ENCODE measurements around the gene GOLGA3. TPM values are rescaled to one million over a fixed set of nuclear protein-coding genes. Genes with fewer than 3 reads are reported as not detected.

The GOLGA3 gene
- total and polyA plus RNA-seq, 10 of the 15 experiments (the other 5 are each of a cell fraction or from before 2014, with no cell fraction given) = 2.0 to 42.7 (median 15.2) TPM

DNA sequence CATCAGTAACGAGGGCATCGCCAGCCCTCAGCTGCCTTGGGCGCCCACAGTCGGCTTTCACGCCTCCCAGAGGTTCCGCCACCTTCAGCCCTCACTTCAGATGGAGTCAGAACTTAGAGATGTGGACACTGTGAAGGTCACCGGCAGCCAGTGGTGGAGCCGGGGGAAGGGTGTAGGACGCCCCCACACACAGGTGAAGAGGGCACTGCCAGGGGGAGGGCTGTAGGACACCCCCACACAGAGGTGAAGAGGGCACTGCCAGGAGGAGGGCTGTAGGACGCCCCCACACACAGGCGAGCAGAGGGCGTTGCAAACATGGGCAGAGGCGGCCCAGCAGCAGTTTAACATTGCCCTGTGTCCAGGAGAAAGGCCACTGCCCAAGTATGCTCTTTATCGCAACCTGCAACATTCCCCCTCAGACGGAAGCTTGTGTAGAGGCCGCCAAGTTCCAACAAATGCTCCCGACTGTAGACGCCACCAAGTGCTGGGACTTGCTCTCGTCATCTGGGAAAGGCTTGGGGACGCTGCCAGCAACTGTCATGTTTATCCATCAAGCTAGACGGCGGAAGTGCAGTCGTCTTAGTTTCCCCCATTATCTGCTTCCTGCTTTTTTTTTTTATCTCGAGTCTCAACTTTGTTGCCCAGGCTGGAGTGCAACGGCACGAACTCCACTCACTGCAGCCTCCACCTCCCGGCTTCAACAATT lies 62.1 kb downstream of the GOLGA3 start:
- intact Hi-C loops (cut with micrococcal nuclease; ENCODE audit: unreplicated experiment) = no loop called here
- H3K4me2 ChIP-seq (ENCODE audit: control insufficient read depth, insufficient read depth) = no peak overlapping the region
- H3K9me3 ChIP-seq (replicated peaks; ENCODE audit: control insufficient read depth, insufficient read depth, low read length) = peaks cover 1% of the 10 kb centered on the region; the same call in 1 of the 3 replicates
- H3K9ac ChIP-seq (ENCODE audit: control insufficient read depth, insufficient read depth, low read length) = no peak overlapping the region
- no peak overlapping the region for H3K27ac ChIP-seq (ENCODE audit: control insufficient read depth, insufficient read depth)
- H2AFZ ChIP-seq (ENCODE audit: control insufficient read depth, low read depth, low read length) = no peak overlapping the region
- FAIRE-seq (no peak), DNase-seq (ENCODE audit: low read depth, low spot score) (no peak), ATAC-seq (no peak)
- peaks cover 37% of the 10 kb centered on the region for H3K4me1 ChIP-seq (ENCODE audit: control insufficient read depth, insufficient read depth, low read length)
- POLR2A ChIA-PET = interaction anchor here (0.7 kb wide), 1 partner anchor 55 kb away, joined by 3 read pairs; no protein-coding TSS in a partner anchor
- CTCF ChIA-PET = interaction anchor here (1.2 kb wide), 1 partner anchor 83 kb away, joined by 3 read pairs; no protein-coding TSS in a partner anchor
- no TSS peak for BruUV-seq (replicated peaks)
- RAD21 ChIA-PET (ENCODE audit: unreplicated experiment) = no interaction called here
- no peak overlapping the region for H3K4me3 ChIP-seq
- SMC1A ChIA-PET (ENCODE audit: uncharacterized antibody, unreplicated experiment) = no interaction called here
- H3K79me2 ChIP-seq (ENCODE audit: control insufficient read depth, insufficient read depth, low read length) = peaks cover 12% of the 10 kb centered on the region
- WGBS (ENCODE audit: insufficient coverage, insufficient replicate concordance, low lambda C conversion rate, missing lambda C conversion rate) = 91% methylated on average over 27 of the region's 27 CpGs
- H3K36me3 ChIP-seq (ENCODE audit: control insufficient read depth in 2 of 2, insufficient read depth in 2 of 2, low read length in 1 of 2) = peaks cover 0 to 3% of the 10 kb centered on the region in 2 experiments; a peak in 1 of 4 replicates
- no peaks in the 10 kb centered on the region for H3K27me3 ChIP-seq (replicated peaks in 1 of 2; ENCODE audit: control insufficient read depth in 2 of 2, insufficient read depth in 2 of 2, low read length in 1 of 2)
- H4K20me1 ChIP-seq (ENCODE audit: control insufficient read depth, insufficient read depth) = no peaks in the 10 kb centered on the region
- in situ Hi-C loops (cut with MboI) = no loop called here
- TF ChIP-seq POLR2AphosphoS5 (IDR thresholded peaks at IDR 0.05; ENCODE audit: low read length) (no peak), IKZF1 (conservative IDR thresholded peaks at IDR 0.05) (no peak), IKZF2 (IDR thresholded peaks at IDR 0.05) (no peak), MTA2 (IDR thresholded peaks at IDR 0.05; ENCODE audit: low read depth) (no peak), HDAC6 (IDR thresholded peaks at IDR 0.05; ENCODE audit: unreplicated experiment) (no peak), BRCA1 (IDR thresholded peaks at IDR 0.05; ENCODE audit: low read depth, low read length) (no peak), SUZ12 (IDR thresholded peaks at IDR 0.05; ENCODE audit: unreplicated experiment) (no peak), MTA3 (IDR thresholded peaks at IDR 0.05; ENCODE audit: borderline replicate concordance, low read length) (no peak), IRF4 (IDR thresholded peaks at IDR 0.05; ENCODE audit: low read depth, low read length) (no peak)
- TF ChIP-seq, protein P1, sequence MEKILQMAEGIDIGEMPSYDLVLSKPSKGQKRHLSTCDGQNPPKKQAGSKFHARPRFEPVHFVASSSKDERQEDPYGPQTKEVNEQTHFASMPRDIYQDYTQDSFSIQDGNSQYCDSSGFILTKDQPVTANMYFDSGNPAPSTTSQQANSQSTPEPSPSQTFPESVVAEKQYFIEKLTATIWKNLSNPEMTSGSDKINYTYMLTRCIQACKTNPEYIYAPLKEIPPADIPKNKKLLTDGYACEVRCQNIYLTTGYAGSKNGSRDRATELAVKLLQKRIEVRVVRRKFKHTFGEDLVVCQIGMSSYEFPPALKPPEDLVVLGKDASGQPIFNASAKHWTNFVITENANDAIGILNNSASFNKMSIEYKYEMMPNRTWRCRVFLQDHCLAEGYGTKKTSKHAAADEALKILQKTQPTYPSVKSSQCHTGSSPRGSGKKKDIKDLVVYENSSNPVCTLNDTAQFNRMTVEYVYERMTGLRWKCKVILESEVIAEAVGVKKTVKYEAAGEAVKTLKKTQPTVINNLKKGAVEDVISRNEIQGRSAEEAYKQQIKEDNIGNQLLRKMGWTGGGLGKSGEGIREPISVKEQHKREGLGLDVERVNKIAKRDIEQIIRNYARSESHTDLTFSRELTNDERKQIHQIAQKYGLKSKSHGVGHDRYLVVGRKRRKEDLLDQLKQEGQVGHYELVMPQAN (conservative IDR thresholded peaks at IDR 0.05) = no peak
- TF ChIP-seq, protein P2, sequence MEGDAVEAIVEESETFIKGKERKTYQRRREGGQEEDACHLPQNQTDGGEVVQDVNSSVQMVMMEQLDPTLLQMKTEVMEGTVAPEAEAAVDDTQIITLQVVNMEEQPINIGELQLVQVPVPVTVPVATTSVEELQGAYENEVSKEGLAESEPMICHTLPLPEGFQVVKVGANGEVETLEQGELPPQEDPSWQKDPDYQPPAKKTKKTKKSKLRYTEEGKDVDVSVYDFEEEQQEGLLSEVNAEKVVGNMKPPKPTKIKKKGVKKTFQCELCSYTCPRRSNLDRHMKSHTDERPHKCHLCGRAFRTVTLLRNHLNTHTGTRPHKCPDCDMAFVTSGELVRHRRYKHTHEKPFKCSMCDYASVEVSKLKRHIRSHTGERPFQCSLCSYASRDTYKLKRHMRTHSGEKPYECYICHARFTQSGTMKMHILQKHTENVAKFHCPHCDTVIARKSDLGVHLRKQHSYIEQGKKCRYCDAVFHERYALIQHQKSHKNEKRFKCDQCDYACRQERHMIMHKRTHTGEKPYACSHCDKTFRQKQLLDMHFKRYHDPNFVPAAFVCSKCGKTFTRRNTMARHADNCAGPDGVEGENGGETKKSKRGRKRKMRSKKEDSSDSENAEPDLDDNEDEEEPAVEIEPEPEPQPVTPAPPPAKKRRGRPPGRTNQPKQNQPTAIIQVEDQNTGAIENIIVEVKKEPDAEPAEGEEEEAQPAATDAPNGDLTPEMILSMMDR (IDR thresholded peaks at IDR 0.05 in 2 of 3, conservative IDR thresholded peaks at IDR 0.05 in 1 of 3; ENCODE audit: control insufficient read depth in 2 of 3, extremely low read depth in 1 of 3, insufficient read depth in 1 of 3, low read depth in 3 of 3, low read length in 3 of 3) = no peak
- TF ChIP-seq, protein P3, sequence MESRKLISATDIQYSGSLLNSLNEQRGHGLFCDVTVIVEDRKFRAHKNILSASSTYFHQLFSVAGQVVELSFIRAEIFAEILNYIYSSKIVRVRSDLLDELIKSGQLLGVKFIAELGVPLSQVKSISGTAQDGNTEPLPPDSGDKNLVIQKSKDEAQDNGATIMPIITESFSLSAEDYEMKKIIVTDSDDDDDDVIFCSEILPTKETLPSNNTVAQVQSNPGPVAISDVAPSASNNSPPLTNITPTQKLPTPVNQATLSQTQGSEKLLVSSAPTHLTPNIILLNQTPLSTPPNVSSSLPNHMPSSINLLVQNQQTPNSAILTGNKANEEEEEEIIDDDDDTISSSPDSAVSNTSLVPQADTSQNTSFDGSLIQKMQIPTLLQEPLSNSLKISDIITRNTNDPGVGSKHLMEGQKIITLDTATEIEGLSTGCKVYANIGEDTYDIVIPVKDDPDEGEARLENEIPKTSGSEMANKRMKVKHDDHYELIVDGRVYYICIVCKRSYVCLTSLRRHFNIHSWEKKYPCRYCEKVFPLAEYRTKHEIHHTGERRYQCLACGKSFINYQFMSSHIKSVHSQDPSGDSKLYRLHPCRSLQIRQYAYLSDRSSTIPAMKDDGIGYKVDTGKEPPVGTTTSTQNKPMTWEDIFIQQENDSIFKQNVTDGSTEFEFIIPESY (IDR thresholded peaks at IDR 0.05) = no peak
- TF ChIP-seq, protein P4, sequence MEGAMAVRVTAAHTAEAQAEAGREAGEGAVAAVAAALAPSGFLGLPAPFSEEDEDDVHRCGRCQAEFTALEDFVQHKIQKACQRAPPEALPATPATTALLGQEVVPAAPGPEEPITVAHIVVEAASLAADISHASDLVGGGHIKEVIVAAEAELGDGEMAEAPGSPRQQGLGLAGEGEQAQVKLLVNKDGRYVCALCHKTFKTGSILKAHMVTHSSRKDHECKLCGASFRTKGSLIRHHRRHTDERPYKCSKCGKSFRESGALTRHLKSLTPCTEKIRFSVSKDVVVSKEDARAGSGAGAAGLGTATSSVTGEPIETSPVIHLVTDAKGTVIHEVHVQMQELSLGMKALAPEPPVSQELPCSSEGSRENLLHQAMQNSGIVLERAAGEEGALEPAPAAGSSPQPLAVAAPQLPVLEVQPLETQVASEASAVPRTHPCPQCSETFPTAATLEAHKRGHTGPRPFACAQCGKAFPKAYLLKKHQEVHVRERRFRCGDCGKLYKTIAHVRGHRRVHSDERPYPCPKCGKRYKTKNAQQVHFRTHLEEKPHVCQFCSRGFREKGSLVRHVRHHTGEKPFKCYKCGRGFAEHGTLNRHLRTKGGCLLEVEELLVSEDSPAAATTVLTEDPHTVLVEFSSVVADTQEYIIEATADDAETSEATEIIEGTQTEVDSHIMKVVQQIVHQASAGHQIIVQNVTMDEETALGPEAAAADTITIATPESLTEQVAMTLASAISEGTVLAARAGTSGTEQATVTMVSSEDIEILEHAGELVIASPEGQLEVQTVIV (IDR thresholded peaks at IDR 0.05; ENCODE audit: borderline replicate concordance, partially characterized antibody) = no peak

Data from GM12878 (cell line).